Activated T-cell treated with anti-CD3 and anti-CD28 coated beads for 4 hours (primary cell): ENCODE results near the gene RNF7.
"Not testable (repeated sequence)": the region's sequence is repeated elsewhere in the genome, so short reads cannot be mapped to it uniquely, and the experiment has no call there.

Experiments used
- DNase-seq: peaks from one replicate; pipeline ENCODE4 v3.0.0-alpha.2; 2020

The RNF7 gene

DNA sequence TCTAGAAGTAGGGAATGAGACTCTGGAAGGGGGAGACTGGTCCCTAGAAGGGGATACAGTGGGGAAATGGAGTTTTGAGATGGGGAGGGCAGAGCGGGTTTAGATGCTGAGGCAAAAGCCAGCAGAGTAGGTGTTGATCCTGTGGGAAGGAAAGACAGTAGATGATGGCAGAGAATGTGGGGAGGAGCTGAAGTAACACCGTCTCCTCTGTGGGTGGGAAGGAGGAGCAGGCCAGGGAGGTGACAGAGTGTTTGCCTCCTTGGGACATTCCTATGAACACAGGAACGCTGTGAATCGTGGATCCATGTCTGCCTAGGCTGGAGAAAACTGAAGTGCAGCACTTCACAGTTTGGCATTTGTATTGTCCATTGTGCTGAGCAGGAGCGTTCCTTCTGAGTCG is 45.5 kb downstream of the RNF7 start:
- no peak for DNase-seq

DNA sequence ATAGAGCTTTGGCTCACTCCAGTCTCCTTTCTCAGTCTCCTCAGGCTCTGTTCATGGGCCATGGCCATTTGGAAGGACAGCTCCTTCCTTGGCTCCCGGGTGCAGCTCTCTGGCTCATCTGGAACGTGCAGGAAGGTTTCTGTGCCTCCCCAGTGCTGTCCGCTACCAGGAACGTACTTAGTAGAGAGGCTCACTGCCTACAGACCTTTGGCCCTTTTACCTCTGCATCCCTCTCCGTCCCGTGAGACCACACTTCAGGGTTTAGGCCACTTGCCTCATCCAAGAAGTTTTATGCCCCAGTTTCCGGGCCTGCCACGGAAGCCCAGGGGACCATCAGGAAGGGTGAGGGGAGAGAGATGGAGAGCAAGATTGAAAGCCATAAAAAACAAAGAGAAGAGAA is 46.0 kb downstream of the RNF7 start:
- DNase-seq, result no peak

DNA sequence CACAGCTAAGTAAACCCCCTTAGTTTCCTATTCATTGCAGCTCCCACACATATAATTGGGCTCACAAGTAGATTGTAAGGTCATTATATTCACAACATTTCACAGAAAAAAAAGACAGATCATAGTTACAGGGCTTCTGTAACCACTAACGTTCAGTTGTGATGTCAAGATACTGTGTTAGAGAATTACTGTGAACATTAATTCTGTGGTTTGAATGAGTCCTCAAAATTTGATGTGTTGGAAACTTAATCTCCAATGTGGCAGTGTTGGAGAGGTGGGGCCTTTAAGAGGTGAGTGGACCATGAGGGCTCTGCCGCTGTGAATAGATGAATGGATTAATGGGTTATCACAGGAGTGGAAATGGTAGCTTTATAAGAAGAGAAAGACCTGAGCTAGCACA is 46.4 kb downstream of the RNF7 start:
- DNase-seq, result no peak

DNA sequence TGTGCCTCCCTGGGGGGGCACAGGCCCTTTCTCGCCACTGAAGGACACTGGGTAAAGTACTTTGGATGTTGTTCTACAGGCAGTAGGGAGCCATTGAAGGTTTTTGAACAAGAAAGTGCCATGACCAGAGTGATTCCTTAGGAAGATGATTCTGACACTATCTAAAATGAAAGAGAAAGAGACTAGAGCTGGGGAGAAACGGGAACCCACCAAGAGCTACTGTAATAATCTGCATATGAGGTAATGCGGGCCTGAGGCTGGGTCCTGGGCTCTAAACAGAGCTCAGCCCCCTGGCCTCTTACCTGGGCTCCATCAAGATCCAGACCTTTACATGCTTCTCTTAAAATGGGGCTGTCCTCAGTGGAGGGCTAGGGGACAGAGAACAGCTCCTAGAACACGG is 50.1 kb downstream of the RNF7 start:
- DNase-seq, result no peak

DNA sequence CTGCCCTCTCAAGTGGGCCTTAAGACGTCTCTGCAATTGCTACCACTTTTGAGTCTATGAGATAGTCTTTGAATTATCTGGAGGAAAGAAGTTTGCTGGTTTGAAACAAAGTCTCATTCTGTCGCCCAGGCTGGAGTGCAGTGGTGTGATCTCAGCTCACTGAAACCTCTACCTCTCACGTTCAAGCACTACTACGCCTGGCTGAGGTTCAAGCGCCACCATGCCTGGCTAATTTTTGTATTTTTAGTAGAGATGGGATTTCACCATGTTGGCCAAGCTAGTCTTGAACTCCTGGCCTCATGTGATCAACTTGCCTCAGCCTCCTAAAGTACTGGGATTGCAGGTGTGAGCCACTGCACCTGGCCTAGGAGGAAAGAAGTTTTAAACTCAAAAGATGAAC is 50.7 kb downstream of the RNF7 start:
- DNase-seq, result not testable (repeated sequence)

DNA sequence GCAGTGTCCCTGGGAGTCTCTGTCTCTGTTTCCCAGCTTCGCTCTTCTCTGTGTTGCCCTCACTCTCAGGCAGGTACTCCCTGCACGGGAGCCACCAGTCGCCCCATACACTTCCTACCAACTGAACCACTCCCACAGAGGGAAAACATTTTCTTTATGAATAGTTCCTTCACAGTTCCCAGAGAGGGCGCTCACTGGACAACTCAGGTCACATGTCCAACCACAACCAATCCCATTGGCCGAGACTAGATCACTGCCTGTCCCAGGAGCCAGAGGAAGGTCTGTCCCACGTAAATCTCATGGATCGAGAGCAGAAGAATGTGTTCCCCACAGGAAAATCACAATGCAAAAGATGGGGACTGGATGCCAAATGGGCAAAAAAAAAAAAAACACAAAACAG is 51.2 kb downstream of the RNF7 start:
- DNase-seq, result no peak

DNA sequence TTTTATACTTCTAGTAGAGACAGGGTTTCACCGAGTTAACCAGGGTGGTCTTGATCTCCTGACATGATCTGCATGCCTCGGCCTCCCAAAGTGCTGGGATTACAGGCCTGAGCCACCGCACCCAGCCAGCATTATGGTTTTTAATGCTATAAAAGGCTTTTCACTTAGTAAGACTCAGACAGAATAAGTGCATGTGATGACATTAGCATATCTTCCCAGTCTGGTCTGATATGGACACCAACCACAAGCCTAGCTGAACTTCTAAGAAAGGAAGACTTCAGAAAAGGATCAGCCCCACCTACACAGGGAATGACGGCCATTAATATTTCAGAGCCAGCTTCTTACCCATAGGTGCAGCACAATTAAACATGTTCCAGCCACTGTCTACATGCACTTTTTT is 52.1 kb downstream of the RNF7 start:
- DNase-seq, result no peak

DNA sequence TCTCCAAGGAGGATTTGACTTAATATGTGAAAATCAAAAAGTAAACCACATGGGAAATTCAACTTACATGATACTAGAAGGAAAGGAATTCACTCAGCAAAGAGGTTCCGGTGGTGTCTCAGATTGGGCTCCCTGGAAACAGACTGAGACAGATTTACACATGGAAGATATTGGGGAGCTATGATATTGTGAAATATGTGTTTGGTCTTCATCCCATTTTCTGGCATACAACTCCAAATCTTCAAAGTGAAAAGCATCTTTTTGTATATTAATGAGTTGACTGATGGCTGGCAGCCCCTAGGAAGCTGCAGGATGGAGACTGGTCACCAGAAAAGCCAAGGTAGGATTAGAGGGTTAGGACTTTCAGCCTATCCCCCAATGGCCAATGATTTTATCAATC is 54.4 kb downstream of the RNF7 start:
- DNase-seq, result no peak

DNA sequence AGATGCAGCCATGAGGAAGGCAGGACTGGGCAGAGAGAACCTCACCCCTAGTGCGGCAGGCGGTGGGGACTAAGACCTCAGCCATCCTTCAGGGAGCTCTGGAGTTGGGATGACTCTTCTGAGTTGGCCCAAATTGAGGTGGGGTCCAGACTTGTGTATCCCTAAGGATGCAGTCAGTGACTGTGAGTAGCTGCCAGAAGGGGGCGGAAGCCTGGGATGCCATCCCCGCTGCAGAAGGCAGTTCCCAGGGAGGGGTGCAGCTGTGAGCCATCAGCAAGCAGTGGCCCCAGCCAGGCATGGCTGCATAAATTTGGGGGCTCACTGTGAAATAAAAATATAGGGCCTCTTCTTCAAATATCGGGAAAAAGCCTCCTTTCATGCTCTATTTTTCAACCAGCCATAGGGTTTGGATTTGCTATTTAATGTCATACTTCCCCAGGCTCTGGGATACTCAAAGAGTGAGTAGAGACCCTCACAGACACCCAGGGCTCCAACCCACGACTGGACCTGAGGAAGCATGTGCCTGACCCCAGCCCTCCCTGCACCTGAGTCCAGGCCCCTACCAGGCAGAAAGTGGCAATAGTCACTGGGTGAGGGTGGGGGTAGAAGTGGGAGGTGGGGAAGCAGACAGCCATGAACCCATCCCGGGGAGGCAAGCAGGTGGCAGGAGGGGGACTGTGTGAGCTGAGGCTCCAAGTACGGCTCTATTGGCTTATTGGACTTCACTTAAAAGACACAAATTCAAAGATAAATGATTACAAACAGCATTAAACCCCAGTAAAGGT is 55.6 kb downstream of the RNF7 start:
- no peak for DNase-seq

DNA sequence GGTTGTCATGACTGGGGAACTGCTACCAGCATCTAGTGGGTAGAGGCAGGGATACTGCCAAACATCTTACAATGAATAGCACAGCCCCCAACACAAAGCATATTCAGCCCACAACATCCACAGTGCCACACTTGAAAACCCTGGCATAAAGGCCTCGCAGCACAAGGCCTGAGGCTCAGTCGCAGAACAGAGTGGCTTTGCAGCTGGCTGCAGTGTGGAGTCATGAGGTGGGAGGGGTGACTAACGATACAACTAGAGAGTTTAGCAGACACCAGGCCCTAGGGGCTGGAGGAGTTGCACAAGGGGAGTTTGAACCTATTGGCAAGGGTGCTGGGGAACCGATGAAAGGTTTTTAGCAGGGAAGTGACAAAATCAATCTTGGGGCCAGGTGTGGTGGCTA is 57.2 kb downstream of the RNF7 start:
- DNase-seq, result no peak

DNA sequence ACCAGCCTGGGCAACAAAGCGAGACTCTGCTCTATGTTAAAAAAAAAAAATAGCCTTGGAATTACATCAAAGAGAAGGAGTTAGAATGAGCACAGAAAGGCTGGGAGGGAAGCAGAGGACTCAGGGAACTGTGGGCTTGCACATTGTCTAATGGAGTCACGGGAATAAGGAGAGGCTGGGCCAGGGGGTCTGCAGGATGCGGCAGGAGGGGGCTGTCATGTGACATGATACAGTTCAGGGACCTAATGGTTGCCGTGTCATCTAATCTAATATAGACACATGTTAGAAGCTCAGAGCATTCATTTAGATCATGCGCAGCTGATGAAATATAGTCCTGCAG is 57.6 kb downstream of the RNF7 start:
- no peak for DNase-seq

DNA sequence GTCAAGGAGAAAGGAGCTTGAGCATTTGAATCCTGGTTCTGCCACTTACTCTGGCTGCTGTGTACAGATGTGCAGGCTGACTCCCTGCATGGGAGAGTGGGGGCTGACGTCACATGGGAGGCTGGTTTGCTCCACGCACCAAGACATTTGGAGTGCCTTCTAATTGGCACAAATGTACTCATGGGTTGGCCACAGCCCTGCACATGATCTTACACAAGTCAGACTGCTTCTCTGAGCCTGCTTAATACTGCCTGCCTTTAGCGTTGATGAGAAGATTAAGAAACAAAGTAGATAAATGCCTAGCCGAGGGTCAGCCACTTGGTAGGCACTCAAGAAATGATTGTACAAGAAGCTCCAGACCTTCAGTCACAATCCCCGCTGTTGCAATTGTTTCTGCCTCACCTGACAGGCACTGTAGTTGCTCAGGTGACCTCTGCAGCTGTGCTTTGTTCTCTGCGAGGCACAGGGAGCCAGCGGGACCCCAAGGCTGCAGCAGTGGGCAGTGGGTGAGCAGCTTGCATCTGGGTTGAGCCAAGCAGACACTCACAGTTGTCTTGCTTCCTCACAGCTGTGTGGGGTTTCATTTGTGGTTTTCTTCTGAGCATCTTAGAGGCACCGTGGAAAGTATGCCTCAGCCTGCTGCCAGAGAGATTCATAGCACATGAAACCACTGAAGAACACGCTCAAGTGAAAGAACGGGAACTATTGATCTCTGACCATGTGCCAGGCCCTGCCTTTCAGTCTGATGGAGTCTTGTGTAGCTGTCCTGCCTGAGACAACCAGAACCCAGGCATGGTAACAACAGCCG is 58.2 kb downstream of the RNF7 start:
- DNase-seq, result peak; percentile 64
